HG03460 (cell line): ENCODE results near the gene MYO3A.
"Not testable (repeated sequence)": the region's sequence is repeated elsewhere in the genome, so short reads cannot be mapped to it uniquely, and the experiment has no call there.

Experiments used
- ATAC-seq: cut with Tn5 transposase; IDR thresholded peaks from one replicate; pipeline ENCODE4 v1.9.1; 2021; ENCODE audit not compliant: unreplicated experiment

Gene MYO3A

DNA sequence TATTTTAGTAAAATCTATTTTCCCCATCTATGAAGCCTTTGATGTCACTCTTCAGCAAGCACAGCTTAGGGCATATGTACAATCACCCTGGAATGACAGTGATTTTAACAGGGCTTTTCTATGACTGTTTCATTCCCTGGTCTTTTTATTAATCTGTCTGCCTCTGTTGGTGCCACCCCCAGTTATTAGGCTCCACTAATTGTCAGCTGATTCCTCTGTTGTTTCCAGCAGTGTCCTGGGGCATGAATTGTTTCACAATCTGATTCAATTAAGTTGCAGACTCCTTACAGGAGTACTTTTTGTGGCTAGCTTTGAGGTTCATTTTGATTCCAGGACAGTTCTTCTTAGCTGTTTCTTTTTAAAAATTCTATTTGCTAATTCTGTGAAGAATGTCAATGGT, 38.6 kb downstream of the MYO3A start:
- ATAC-seq, result no peak

GRCh38 chr10:25974897-25975459, 40.9 kb downstream of the MYO3A start:
- no peak for ATAC-seq

DNA sequence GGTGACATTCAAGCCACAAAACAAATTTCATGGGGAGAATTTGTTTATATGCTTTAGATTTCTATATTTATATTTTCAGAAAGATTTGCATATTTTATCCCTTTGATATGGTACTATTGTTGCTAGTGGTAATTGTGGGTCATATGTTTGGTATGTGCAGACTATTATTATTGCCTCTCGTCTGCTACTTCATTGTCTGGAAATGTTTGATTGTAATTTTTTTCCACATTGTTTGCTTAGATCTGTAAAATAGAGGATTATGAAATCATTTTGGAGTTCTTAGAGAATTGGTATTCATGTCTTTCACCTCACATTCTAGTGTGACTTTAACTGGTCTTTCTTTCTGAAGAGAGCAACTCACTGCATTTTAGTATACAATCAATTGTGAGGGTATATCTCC, 44.7 kb downstream of the MYO3A start:
- no peak for ATAC-seq

DNA sequence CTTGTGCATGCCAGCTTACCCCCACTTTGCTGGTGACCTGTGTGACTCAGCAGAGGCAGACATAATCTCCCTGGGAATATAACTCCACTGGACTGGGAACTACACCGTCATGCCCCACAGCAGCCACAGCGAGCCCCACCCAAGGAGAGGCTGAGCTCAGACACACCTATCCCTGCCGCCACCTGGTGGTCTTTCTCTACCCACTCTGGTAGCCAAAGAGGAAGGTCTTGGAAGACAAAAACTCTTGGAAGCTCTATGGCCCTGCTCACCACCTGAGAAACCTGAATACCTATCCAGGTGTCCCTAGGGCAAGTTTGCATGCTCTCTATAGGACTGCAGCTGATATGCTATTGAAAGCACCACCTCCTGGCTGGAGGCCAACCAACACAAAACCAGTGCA, 48.1 kb downstream of the MYO3A start:
- no peak for ATAC-seq

GRCh38 chr10:25988583-25988982, 54.6 kb downstream of the MYO3A start:
- ATAC-seq, result no peak

DNA sequence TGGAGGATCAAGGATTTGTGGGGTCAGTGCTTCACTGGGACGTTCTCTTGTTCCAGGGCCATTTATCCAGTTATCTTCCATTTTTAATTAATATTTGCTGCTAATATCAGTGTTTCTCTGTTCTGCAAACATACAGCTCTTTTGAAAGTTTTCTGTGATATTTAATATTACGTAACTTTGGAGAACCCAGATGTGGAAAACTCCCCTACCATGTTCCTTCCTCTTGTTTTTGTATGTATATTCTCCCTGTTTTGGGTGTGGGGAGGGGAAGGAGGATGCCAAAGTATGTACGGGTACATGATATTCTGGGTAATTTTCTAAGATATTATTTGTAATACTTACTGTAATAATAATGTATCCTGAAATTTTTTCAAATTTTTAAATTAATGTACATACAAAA, 55.9 kb downstream of the MYO3A start:
- no peak for ATAC-seq

DNA sequence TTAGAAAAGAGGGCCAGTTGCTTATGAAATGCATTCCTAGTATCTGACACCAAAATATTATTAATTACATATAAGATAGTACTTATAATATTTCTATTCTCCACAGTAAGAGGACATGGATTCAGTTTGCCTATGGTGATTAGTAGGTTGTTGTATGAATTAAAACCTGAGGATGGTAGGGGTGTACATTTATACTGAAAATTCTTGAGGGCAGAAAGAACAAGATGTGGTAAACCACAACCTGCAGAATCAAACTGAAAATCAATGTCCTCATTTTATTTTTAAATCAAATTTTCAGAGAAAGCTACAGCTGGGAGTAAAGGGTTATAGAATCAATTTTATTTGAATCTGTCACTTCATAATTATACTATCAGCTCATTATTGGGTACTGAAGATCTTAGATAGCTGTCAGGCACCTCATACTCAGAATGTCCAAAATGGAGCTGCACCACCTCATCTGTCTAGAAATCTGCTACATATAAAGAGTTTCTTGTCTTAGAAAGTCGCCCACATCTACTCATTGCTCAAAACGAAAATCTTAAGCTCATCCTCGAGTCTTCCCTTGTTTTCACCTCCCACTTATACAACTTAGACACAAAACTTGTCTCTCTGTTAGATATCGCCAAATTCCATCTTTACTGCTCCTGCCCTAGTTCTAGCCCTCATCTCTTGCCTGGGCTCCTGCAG, 65.4 kb downstream of the MYO3A start:
- no peak for ATAC-seq

- no peak for ATAC-seq
Measured at GRCh38 chr10:26000971-26001370, 66.9 kb downstream of the MYO3A start.

- ATAC-seq, result not testable (repeated sequence)
Measured at GRCh38 chr10:26002466-26002865, 68.4 kb downstream of the MYO3A start.

GRCh38 chr10:26015092-26015491, 81.1 kb downstream of the MYO3A start:
- ATAC-seq, result no peak

DNA sequence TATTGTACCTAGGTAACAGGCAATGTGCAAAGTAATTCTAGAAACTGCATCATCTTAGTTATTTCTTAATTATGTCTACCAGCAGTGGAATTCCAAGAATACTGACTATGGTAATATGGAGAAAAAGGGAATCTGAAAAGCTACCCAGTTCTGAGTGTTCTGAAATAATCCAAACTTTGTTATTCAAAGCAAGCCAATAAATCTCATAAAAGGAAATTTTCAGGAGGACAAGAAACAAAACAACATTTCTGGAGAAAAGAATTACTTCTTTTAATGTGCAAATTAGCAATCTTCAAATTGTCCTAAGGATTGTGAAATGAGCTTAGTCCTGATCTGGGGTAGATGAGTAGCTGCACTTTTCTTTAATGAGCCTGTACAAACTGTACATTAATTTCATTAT, 88.8 kb downstream of the MYO3A start:
- no peak for ATAC-seq

DNA sequence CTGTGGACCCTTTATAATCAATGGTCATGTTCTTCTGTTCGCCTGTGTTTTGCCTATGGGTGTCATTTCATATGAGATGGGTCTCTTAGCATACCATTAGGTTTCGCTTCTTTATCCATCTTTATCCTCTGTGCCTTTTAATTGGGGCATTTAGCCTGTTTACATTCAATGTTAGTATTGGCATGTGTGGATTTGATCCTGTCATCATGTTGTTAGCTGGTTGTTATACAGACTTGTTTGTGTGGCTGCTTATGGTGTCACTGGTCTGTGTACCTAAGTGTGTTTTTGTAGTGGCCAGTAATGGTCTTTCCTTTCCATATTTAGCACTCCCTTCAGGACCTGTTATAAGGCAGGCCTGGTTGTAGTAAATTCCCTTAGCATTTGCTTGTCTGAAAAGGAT, 90.3 kb downstream of the MYO3A start:
- ATAC-seq, result no peak

GRCh38 chr10:26025523-26025922, 91.5 kb downstream of the MYO3A start:
- no peak for ATAC-seq

DNA sequence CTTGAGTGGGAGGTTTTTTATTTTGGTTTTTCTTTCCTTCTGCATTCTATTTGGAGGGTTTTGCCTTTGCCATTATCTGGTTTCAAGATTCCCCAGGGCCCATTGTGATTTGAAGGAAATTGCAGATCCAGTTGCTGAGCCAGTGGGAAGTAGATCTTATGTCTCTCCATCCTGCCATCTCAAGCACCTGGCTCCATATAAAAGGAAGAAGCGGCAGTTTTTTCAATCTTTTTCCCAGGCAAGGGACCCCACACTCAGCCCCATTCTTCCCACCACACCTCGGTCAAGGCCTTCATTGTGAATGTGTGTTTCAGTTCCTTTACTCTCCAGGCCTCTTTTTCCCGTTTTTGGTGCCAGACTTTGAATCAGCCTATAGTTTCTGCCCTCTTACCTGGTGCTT, 95.8 kb downstream of the MYO3A start:
- ATAC-seq, result no peak

- ATAC-seq, result no peak
Measured at GRCh38 chr10:26031300-26031699, 97.3 kb downstream of the MYO3A start.

- no peak for ATAC-seq
Measured at GRCh38 chr10:26043469-26043868, 109.4 kb downstream of the MYO3A start.

DNA sequence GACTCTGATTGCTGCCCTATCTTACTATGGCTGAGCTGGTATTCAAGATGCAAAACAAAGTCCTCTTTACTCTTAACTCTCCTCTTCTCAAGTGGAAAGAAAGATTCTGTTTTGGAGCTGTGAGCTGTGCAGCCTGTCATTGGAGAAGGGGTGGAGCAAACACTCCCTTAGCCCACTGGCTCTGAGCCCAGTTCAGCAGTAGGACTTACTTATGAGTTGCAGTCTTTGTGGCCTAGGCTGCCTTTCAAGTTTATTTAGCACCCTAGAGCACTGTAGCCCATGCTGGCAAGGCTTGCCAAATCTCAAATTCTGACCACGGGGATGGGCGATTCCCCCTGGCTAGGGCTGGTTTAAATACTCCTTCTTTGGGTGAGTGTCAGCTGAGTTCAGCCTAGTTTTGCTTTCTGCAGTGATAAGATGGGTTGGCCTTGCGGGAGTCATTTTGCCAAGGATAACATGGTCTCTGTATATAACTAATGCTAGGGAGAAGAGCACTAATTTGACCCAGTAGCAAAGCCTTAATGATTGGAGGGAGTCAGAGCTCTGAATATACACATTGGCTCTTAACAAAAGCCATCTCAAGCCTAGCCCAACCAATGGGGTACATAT, 110.2 kb downstream of the MYO3A start:
- ATAC-seq, result no peak

DNA sequence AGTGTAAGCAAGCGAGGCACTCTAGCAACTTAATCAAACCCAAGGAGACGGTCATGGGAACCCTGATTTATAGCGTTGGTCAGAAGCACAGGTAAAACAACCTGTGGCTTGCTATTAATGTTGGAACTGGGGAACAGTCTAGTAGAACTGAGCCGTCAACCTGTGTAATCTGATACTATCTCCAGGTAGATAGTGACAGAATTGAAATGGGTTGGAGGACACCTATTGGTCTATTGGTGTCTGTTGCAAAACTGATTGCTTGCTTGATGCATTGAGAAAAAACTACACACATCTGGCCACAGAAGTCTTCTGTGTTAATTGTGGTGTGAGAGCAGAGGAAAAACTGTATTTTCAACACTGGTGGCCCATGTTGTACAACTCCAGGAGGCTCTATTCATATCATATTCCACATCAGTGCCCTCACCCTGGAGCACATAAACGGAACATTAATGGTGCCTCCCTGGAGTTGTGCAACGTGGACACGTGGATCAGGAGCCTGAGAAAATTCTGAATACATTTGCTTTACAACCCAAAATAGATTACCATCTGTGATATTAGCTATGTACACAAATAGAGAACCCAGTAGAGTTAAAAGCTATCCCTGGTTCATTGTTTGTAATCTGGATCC, 112.2 kb downstream of the MYO3A start:
- ATAC-seq, result no peak

GRCh38 chr10:26048756-26049155, 114.7 kb downstream of the MYO3A start:
- no peak for ATAC-seq

DNA sequence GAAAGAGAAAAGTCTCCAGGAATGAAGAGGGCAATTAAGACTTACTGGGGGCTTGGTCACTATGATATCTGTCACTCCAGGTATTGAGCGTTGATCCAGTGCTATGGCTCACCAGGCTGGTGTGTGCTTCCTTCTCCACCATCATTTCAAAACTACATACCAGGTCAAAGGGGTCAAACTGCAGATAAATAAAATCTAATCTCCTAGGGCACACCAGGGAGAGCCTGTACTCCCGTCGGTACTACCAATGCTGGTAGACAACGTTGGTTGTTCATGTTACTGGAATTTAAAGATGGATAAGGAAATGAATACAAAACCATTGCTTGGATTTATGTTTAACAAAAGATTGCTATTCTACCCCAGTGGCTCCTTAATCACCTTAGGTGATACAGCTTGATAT, 118.3 kb downstream of the MYO3A start:
- ATAC-seq, result no peak

DNA sequence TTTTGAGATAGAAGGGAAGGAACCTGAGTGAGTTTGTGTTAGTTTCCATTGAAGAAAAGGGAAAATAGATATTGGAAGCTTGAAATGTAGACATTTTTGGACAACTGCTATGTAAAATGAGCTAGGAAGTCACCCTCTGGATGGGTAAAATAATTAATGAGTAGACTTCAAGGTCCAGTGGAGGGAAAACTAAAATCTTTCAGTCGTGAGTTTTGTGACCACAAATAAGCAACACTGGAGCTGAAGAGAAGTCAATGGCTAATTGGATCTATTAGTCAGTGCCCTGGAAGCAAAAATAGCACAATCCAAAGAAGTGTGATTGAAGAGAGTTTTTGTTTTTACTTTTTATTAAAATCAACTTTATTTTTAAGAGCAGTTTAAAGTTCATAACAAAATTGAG, 123.4 kb downstream of the MYO3A start:
- no peak for ATAC-seq

- no peak for ATAC-seq
Measured at GRCh38 chr10:26064106-26064505, 130.1 kb downstream of the MYO3A start.
